Right kidney (tissue), 1 donor: Measurements from ENCODE around the gene ZNF180.
"Not testable (repeated sequence)": the region's sequence is repeated elsewhere in the genome, so short reads cannot be mapped to it uniquely, and the experiment has no call there.

Experiments used
- DNase-seq: peaks from one replicate; pipeline ENCODE4 v3.0.0-alpha.2; 2016

Gene ZNF180

GRCh38 chr19:44499559-44499958 lies 763 bp downstream of the ZNF180 start:
- no peak for DNase-seq

GRCh38 chr19:44498988-44499387 lies 1.3 kb downstream of the ZNF180 start:
- no peak for DNase-seq

GRCh38 chr19:44496711-44497110 lies 3.6 kb downstream of the ZNF180 start:
- no peak for DNase-seq

DNA sequence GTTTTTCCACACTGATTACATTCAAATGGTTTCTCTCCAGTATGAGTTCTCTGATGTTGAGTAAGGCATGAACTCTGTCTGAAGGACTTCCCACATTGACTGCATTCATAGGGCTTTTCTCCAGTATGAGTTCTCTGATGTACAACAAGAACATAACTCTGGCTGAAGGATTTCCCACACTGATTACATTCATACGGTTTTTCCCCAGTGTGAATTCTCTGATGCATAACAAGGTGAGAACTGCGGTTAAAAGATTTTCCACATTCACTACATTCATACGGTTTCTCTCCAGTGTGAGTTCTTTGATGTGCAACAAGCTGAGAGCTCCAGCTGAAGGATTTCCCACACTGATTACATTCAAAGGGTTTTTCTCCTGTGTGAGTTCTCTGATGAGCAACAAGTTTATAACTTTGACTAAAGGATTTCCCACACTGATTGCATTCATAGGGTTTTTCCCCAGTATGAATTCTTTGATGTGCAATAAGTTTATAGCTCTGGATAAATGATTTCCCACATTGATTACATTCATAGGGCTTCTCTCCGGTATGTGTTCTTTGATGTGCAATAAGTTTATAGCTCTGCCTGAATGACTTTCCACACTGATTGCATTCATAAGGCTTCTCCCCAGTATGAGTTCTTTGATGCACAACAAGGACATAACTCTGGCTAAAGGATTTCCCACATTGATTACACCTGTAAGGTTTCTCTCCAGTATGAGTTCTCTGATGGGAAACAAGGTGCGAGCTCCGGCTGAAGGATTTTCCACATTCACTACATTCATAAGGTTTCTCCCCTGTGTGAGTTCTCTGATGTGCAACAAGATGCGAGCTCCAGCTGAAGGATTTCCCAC lies 23.5 kb downstream of the ZNF180 start:
- DNase-seq, result peak; percentile 21

DNA sequence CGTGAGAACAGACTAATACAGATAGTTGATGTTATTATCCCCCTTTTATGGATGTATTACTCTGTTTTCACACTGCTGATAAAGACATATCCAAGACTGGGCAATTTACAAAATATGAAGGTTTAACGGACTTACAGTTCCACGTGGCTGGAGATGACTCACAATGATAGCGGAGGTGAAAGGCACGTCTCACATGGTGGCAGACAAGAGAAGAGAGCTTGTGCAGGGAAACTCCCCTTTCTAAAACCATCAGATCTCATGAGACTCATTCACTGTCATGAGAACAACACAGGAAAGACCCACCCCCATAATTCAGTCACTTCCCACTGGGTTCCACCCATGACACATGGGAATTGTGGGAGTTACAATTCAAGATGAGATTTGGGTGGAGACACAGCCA lies 31.6 kb downstream of the ZNF180 start:
- DNase-seq, result not testable (repeated sequence)

- not testable (repeated sequence) for DNase-seq
Observed at GRCh38 chr19:44462600-44463286, 37.6 kb downstream of the ZNF180 start.

- not testable (repeated sequence) for DNase-seq
Observed at GRCh38 chr19:44456016-44456415, 44.3 kb downstream of the ZNF180 start.

DNA sequence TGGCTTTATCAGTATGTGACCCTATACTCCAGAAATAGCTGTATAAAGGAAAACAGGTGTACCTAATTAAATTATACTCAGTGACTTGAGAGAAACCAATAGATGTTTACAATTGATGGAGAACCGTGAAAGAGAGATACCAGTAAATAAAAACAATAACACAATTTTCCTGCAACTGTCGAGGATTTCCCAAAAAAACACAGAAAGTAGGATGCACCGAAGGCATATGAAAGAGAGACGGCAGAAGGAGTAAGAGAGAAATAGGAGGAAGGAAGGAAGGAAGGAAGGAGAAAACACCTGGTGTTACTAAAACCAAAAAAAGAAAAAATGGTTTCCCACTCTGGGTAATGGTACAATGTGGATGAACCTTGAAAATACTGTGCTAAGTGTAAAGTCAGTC lies 45.2 kb downstream of the ZNF180 start:
- DNase-seq, result no peak

GRCh38 chr19:44452367-44452766 lies 48.0 kb downstream of the ZNF180 start:
- DNase-seq, result no peak

DNA sequence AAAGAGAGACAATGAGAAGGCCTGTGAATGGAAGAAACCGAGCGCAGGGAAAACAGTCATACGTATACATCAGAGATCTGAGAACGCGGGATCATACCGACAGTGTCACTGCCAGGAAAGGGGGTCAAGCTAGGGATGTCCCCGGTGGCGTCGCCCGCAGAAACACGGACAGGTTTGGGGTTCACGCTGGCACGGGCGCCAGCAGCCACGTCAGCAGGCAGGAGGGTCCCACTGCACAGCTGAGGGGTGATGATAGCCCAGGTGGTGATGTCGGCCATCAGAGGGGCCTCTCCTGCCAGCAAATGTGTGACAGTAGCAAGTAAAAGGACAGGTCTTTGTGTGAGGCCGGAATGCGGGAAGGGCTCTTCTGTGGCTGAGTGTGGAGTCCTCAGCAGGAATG lies 48.6 kb downstream of the ZNF180 start:
- DNase-seq, result no peak

DNA sequence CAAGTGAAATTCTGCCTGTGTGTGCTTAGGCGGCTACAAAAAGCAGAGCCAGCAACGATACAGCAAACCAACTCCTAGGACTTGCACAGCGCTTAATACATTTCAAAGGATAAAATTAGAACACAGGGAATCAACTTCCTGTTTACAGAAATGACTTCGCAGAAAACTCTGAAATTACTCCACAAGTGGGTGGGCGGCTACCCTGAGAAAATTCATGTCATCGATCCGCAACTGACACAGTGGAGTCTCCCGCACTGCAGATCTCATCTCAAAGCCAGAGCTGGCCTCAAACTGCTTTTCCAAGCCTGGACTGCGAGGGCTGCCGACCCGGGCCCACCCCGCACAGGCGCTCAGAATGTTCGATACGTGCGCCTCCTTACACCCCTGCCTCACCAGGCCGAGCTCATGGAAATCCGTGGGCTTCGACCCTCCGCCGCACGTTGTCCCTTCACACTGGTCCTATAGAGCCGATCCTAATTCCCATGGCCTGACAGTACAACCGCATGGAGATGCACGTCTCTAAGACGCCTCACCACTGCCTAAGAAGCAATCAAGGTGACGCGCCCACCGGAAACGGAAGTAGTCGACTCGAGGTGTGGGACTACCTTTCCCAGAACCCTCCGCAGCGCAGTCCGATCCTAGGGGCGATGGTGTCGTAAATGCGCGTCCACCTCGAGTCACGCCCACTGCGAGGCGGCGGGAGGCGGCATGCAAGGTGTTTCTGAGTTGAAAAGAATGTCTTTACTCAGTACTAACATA lies 52.2 kb downstream of the ZNF180 start, which contains the start of gene ZNF229:
ZNF229 (minus strand) TSS at position 557 of the 759 bp plus-strand sequence. CDS start 5,625 bp downstream, outside the sequence.
- peak; percentile 69 for DNase-seq

GRCh38 chr19:44438441-44438840 lies 61.9 kb downstream of the ZNF180 start:
- no peak for DNase-seq

DNA sequence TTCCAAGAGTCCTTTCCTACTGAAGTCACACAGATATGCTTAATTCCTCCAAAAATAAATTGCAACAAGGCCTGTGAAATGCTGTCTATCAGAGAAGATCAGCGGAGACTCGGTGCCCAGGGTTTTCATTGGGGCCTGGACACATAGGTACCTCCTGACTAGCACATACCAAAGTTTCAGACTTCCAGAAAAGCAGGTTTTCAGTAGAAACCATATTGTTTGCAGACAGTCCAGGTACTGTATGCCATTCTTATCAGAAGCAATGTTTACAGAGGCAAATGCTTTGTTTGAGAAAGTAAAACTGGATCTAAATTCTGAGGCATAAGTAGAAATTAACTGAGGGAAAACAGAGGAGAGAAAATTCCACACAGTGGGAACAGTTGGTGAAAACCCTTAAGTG lies 64.9 kb downstream of the ZNF180 start:
- DNase-seq, result no peak

DNA sequence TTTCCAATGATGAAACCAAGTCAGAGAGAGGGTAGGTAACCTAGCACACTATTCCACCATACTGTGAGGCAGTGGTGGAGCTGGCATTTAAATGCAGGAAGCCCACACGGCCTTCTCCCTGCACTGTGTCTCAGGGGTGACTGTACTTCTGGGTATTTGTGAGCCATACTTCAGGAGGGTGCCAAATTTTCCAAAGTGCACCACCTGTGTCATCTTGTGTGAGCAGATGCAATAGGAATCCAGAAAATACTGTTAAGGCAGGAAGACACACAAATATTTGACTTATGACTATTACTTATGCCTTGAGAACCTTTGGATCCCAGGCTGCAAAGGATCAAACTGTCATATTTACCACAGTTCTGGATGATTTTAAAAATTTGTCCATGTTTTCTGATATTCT lies 69.4 kb downstream of the ZNF180 start:
- no peak for DNase-seq
